Astrocyte of the cerebellum (primary cell): ENCODE results near the gene RAP2C.
A peak's percentile ranks its signal among the peaks of the same experiment; 100 is the strongest.

Source experiments
- DNase-seq: peaks from one replicate; pipeline ENCODE4 v3.0.0-alpha.2; 2011; ENCODE audit warnings: low read depth
- H3K4me3 ChIP-seq: 2 replicates; pipeline ENCODE4 v1.5.1; 2011; ENCODE audit warnings: mild to moderate bottlenecking, low read depth, low read length, moderate library complexity
- in situ Hi-C: cut with HindIII; loops from 2 replicates; pipeline ENCODE4 v1.10.0; 2017; ENCODE audit warnings: low sequenced_read_pairs
- TF ChIP-seq, protein P1 (sequence below): IDR thresholded peaks from 2 replicates; pipeline ENCODE4 v1.5.1; 2012; ENCODE audit warnings: low read length, low read depth, moderate library complexity, mild to moderate bottlenecking; ENCODE audit errors: missing control alignments

RAP2C gene

DNA sequence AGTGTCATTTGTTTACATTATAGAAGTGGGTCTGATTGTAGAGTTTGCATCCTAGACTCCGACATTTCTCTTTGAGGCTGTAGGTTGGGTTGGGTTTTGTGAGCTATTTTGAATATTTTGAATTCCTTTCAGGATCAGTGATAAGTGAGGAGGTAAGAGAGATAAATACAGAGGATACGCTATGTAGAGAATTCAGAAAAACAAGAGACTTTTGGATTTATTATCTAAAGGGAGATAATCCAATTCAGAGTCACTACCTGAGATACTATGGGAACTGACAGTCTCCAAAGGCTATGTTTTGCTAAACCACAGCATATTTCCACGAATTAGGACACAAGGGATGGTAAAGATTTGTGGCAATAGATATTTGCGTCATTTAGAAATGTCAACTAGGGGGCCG, 16.9 kb upstream of the RAP2C start:
- no peak overlapping the region for H3K4me3 ChIP-seq
- in situ Hi-C loops = loop anchor here (25.0 kb wide), 1 partner anchor 376 kb away; no protein-coding TSS in a partner anchor
- DNase-seq = no peak
- TF ChIP-seq, protein P1, sequence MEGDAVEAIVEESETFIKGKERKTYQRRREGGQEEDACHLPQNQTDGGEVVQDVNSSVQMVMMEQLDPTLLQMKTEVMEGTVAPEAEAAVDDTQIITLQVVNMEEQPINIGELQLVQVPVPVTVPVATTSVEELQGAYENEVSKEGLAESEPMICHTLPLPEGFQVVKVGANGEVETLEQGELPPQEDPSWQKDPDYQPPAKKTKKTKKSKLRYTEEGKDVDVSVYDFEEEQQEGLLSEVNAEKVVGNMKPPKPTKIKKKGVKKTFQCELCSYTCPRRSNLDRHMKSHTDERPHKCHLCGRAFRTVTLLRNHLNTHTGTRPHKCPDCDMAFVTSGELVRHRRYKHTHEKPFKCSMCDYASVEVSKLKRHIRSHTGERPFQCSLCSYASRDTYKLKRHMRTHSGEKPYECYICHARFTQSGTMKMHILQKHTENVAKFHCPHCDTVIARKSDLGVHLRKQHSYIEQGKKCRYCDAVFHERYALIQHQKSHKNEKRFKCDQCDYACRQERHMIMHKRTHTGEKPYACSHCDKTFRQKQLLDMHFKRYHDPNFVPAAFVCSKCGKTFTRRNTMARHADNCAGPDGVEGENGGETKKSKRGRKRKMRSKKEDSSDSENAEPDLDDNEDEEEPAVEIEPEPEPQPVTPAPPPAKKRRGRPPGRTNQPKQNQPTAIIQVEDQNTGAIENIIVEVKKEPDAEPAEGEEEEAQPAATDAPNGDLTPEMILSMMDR = no peak

DNA sequence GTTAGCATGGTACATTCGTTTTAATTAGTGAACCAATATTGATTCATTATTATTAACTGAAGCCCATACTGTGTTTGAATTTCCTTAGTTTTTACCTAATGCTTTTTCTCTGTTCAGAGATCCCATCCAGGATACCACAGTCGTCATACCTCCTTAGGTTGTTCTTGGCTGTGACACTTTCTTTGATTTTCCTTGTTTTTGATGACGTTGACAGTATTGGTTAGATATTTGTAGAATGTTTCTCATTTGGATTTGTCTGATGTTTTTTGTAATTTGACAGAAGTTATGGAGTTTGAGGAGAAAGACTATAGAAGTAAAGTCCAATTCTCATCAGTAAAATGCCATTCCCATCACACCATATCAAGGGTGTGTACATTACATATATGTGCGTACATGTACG, 16.2 kb upstream of the RAP2C start:
- in situ Hi-C loops = loop anchor here (25.0 kb wide), 1 partner anchor 377 kb away; no protein-coding TSS in a partner anchor
- TF ChIP-seq, protein P1 = no peak

GRCh38 chrX:132231587-132231986, 12.3 kb upstream of the RAP2C start:
- H3K4me3 ChIP-seq = no peak overlapping the region
- TF ChIP-seq, protein P1 = no peak
- DNase-seq = no peak
- in situ Hi-C loops = loop anchor here (25.0 kb wide), 1 partner anchor 381 kb away; no protein-coding TSS in a partner anchor

More for the DNA sequence above, 16.2 kb upstream of the RAP2C start:
- no peak for DNase-seq
- H3K4me3 ChIP-seq = no peak overlapping the region

DNA sequence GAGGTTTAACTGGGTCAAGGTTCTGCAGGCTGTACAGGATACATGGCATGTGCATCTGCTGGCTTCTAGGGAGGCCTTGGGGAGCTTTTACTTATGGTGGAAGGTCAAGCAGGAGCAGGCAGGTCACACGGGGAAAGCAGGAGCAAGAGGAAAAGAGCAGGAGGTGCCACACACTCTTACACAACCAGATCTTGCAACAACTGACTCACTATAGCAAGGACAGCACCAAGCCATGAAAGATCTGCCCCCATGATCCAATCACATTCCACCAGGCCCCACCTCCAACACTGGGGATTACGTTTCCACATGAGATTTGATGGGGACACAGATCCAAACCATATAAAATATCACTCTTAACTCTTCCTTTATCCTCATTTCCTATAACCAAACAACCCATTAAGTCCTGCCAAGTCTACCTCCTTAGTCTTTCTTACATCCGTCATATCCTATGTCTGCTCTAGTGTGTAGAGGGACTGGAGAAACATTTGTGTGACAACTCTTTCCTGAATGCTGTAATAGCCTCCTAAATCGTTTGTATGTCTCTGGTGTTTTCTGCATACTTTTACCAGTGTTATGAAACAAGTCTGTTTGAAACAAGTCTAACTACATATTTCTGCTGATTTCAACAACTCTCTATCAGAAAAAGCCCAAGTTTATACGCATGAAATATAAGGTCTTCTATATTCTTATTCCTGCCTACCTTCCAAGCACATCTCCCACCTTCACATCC, 8.3 kb upstream of the RAP2C start:
- H3K4me3 ChIP-seq = no peak overlapping the region
- no peak for DNase-seq
- TF ChIP-seq, protein P1 = no peak
- in situ Hi-C loops = loop anchor here (25.0 kb wide), 1 partner anchor 385 kb away; no protein-coding TSS in a partner anchor

DNA sequence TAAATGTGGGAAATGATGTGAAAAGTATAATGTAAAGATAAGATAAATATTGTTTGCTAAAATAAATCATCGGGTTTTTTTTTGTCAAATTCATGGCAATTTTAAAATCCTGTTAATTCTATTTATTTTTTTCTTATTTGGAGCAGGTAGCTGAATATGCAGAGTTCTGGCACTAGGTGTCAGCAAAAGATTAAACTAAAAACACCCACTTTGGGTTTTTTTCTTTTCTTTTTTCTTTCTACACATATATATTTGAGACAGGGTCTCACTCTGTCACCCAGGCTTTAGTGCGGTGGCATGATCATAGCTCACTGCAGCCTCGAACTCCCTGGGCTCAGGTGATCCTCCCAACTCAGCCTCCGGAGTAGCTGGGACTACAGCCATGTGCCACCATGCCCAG, 6.9 kb upstream of the RAP2C start:
- no peak for DNase-seq
- no peak overlapping the region for H3K4me3 ChIP-seq
- TF ChIP-seq, protein P1 = peak; percentile 28
- in situ Hi-C loops = loop anchor here (25.0 kb wide), 1 partner anchor 386 kb away; no protein-coding TSS in a partner anchor

DNA sequence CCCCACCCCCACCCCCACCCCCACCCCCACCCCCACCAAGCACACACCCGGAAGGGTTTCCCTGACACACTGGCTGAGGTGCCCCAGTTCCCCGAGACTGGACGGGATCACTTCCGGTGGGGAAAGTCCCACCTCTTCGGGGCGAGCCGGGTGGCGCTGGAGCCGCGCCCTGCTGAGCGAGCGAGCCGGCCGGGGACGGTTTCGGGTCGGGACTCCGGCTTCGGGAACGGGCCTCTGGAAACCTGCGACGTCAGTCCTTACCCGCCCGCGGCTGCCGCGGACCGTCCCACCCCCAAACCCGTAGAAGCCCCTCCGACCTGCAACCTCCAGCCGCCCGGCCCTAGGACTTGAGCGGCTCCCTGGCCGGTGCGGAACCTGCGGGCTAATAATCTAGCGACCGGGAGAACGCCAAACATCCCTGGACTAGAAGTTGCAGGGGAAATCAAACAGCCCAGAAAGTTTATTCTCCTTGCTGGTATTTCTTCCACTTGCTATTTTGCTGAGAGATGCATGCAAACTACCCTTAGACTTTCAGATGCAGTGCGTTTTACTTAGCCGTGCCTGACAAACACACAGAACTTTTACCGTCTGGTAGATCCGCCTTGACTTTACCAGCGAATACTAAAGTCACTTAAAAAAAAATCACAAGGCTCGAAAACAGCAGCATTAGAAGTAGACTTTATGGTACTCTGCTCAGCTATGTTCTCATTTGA, 991 bp downstream of the RAP2C start:
- peak overlapping the region; percentile 64 for H3K4me3 ChIP-seq
- DNase-seq = peak; percentile 44
- in situ Hi-C loops = no loop called here
- TF ChIP-seq, protein P1 = no peak
